GM18873 (cell line): Measurements from ENCODE around the gene PCCA.
"Not testable (repeated sequence)": the region's sequence is repeated elsewhere in the genome, so short reads cannot be mapped to it uniquely, and the experiment has no call there.

Source experiments
- ATAC-seq: cut with Tn5 transposase; IDR thresholded peaks from one replicate; pipeline ENCODE4 v1.9.1; 2021; ENCODE audit warnings: mild to moderate bottlenecking, moderate library complexity, moderate number of reproducible peaks; ENCODE audit not compliant: unreplicated experiment, low FRiP score

Gene PCCA

GRCh38 chr13:100515410-100515800, 426.5 kb downstream of the PCCA start:
- ATAC-seq, result no peak

DNA sequence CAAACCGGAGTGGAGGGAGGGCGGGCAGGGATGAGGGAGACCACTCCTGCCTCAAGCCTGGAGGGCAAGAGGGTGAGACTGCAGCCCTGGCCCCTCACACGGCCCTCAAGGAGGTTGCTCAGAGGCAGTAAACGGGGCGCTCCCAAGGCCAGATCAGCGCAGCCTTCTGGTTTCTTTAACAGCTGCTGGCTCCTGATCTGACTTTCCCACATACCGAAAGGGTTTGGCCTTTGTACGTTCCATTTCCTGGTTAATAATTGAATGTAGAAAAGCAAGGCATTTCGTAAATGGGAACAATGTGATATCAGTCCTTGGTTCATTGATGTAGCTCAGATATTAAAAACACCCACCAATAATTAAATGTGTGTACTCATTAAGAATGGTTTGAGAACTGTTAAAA, 428.2 kb downstream of the PCCA start:
- ATAC-seq, result no peak

GRCh38 chr13:100517728-100518127, 428.8 kb downstream of the PCCA start:
- no peak for ATAC-seq

- ATAC-seq, result no peak
Observed at GRCh38 chr13:100518394-100519062, 429.6 kb downstream of the PCCA start.

DNA sequence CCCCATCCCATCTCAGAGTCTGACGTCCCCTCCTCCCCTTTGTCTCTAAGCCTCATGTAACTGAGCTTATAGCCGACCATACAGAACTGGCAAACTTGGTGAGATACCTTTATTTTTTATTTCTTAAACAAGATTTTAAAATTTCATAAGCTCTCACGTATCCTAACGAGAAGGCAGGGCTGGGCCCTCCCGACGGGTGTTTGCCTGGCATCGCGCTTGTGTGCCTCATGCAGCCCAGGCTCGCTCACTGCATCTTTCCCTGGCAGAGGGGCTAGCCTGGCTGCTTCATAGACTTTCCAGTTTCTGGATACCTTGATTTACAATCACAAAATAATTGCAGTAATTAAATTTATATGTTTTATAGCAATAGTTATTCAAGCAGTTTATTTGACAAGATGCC, 430.7 kb downstream of the PCCA start:
- no peak for ATAC-seq

DNA sequence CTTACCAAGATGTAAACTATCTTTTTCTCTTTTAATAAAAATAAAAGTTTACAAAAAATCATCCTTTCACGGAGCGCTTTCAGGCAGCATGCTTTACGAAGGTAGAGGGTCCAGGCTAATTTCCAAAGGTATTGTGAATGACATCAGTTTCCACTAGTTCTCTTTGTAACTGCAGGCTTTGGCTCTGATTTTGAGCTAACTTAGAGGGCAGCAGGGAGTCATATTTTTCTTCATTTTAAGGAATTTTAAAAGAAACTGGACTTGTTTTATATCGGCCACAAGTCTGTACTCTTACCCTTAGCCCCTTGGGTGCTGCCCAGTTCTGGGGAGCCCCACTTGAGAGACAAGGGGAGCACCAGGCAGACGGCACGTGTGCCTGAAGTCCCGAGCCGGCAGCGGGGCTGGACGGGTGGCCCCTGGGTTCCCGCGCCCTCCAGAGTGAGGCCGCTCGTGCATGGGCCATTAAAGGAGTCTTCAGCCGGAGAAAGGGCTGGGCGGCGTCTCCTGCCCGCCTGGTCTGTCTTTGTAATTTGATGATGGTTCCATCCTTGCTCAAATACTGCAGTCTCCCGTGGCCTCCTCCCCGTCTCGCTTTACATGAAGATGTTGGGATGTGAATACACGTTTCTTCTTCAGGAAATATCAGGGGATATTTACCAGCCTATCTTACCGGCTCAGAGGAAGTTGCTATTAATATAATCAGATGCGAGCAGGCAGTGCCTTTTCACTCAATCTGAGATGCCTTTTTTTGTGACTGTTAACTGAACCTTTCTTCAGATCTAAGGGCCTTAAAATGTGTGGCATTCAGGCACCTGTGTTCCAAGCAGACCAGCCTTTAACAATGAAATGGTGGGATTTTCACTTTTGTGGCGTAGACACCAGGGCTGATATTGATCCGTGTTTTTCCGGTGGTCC, 432.3 kb downstream of the PCCA start:
- ATAC-seq, result no peak

DNA sequence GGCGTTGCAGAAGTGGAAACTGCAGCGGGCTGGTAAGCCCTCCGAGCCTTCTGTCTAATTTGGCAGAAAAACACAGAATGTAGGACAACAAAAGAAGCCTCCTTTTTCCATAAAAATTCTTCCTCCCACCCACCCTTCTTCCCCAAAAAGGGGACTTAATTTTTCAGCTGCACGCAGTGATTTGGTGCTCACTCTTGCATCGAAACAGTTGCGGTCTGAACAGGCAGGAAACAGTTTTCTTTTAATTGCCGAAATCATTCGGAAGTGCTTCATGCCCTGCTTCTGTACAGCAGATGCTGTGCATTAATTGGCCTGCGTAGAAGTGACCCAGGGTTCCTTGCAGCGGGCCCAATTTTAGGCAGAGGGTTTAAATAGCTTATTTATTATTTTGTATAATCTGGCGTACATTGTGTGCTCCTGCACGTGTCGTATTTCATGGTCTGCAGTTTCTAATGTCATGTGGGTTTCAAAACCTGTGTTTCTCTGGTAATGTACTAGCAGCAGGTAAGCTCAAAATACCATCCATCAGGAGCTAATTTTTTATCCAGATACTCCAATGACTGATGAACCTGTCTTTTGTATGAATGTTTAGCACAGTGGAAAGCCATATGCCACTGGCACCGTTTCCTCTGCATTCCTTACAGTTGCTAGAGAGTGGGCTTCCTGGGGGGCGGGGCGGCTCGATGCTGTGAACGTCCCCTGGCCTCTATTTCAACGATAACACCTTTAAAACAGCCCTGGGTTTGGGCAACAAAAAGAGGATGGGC, 433.1 kb downstream of the PCCA start:
- ATAC-seq, result no peak

DNA sequence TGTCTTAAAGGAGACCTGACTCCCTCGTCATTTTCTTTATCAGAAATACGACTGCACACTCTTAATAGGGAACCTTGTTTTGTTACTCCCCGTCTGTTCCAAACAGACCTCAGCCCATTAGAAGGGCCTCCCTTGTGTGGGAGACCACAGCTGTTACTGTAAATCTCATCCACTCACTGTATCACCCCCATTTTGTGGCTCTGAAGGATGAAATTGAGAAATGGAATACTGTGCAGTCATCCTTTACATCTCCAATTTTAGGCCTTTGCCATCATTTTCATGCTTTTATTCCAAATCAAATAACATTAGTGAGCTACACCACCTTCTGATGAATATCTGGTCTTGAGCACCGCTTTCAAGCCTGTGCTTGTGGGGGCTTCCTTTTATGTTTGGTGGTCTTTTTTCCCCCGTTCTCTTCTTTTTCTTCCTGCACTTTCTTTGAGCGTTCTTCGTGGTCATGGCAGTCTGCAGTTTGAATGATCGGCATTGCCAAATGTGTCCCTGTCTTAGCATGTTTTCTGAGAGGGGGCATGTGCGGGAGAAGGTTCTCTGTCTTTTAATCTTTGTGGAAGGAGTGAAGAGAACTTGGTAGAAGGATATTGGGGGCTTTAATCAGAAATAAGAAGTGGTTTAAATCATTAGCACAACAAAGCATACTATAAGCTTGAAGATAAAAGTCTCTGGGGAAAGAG, 433.9 kb downstream of the PCCA start:
- no peak for ATAC-seq

GRCh38 chr13:100523411-100523810, 434.5 kb downstream of the PCCA start:
- ATAC-seq, result no peak

GRCh38 chr13:100523981-100524386, 435.1 kb downstream of the PCCA start:
- ATAC-seq, result no peak

DNA sequence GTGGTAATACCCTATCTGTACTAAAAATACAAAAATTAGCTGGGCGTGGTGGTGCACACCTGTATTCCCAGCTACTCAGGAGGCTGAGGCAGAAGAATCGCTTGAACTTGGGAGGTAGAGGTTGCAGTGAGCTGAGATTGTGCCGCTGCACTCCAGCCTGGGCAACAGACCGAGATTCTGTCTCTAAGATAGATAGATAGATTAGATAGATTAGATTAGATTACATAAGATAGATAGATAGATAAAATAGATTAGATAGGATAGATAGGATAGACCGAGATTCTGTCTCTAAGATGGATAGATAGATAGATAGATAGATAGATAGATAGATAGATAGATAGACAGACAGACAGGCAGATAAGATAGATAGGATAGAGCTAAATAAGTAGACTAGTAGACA, 435.8 kb downstream of the PCCA start:
- ATAC-seq, result not testable (repeated sequence)

GRCh38 chr13:100525453-100526317, 436.8 kb downstream of the PCCA start:
- no peak for ATAC-seq

- ATAC-seq, result no peak
Observed at GRCh38 chr13:100526318-100527000, 437.6 kb downstream of the PCCA start.

GRCh38 chr13:100527644-100528043, 438.8 kb downstream of the PCCA start:
- no peak for ATAC-seq

DNA sequence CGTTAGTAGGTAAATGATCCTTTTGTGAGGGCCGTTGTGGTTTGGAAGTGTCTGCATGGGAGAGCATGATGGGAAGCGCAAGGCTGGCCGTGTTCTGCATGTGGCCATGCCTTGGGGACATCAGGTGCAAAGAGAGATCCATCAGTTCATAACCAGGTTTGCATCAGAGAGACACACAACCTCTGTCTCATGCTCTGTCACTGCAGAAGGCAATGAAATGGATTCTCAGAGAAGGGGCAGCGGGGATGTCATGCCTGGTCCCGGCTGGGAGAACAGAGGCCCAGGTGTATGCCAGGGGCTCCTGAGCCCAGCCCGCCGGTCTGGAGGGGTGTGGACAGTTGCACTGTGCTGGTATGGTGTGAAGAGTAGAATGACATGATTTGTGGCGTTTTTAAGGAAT, 439.5 kb downstream of the PCCA start:
- ATAC-seq, result no peak

- ATAC-seq, result no peak
Observed at GRCh38 chr13:100528820-100529219, 439.9 kb downstream of the PCCA start.

DNA sequence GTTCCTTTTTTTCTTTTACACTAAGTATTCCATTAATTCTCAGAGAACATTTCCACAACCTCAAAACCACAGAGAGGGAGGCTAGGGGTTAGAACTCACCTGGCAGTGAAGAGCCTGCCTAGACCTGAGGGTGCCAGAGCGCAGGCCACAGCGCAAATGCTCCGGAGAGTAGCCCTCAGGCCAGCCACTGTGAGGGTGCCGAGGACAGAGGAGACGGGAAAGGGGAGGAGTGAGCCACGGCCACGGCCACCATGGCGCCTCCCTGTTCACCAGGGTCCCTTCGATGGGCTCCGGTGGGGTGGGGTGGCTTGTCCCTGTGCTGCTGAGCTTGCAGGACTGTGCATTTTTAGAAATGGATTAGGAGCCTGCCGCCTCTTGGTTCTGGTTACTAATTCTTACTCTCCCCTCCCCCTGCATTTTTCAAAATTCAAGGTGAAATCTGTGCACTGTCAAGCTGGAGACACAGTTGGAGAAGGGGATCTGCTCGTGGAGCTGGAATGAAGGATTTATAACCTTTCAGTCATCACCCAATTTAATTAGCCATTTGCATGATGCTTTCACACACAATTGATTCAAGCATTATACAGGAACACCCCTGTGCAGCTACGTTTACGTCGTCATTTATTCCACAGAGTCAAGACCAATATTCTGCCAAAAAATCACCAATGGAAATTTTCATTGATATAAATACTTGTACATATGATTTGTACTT, 440.9 kb downstream of the PCCA start:
- no peak for ATAC-seq

DNA sequence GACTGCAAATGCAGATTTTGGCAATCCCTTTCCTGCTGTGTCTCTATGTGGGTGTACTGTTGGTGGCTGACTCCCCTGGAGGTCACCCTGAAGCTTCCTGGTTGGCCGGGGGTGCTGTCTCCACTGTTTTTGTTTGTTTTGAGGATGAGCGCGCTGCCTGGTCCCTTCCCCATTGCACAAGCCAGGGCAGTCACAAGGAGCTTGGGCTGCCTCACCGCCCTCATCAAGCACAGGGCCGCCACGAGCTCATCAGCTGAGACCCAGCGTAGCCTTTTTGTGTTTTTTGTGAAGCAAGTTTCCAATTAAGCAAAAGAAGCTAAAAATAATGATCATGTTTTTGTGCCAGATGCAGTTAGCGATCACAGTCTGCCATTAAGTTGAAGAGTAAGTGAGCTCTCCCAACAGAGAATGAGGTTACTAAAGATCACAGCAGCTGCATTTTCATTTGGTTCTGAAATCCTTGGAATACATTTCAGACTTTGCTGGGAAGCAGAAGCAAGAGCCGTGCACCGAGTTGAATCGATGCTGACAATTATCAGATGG, 441.8 kb downstream of the PCCA start:
- no peak for ATAC-seq
